ENCODE measurements around the gene NPHS1. TPM values are rescaled to one million over a fixed set of nuclear protein-coding genes. Genes with fewer than 3 reads are reported as not detected.

Gene NPHS1
- total and polyA plus RNA-seq, 9 of the 15 experiments (the other 6 are each of a cell fraction or from before 2014, with no cell fraction given) = 0.01 to 0.28 (median 0.14) TPM; not detected in 5

DNA sequence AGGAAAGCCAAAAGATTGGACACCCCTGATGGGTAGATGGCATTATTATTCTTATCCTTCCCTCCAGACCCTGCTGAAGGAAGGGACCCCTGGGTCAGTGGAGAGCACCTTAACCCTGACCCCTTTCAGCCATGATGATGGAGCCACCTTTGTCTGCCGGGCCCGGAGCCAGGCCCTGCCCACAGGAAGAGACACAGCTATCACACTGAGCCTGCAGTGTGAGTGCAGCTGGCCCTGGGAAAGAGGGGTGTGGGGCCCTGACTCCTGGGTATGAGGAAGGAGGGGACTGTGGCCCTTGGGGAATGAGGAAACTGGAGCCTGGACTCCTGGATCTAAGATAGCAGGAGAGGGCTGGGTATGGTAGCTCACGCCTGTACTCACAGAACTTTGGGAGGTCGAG is 7.1 kb upstream of the NPHS1 start:
- in situ Hi-C loops (cut with MboI) (no loop called here), intact Hi-C loops (cut with micrococcal nuclease) (no loop called here)
- no peak overlapping the region for H3K4me3 ChIP-seq
- no peaks in the 10 kb centered on the region for H3K9me1 ChIP-seq (ENCODE audit: control insufficient read depth, insufficient read depth, low read length)
- peaks cover 8% of the 10 kb centered on the region; the same call in 1 of the 2 replicates for H4K20me1 ChIP-seq (replicated peaks; ENCODE audit: control insufficient read depth, insufficient read depth, low read length)
- H3K9me3 ChIP-seq (replicated peaks; ENCODE audit: control insufficient read depth, insufficient read depth, low read depth, low read length) = peaks cover 5% of the 10 kb centered on the region; the same call in 1 of the 2 replicates
- no peak for DNase-seq (ENCODE audit: extremely low read depth in 1 of 4, low spot score in 3 of 4)
- H2AFZ ChIP-seq (ENCODE audit: low read depth, low read length) = no peak overlapping the region
- H3K36me3 ChIP-seq (ENCODE audit: control insufficient read depth, insufficient read depth, low read length) = no peaks in the 10 kb centered on the region
- TF ChIP-seq FUS (optimal IDR thresholded peaks at IDR 0.05; ENCODE audit: low read depth, low read length) (no peak), POLR2AphosphoS5 (IDR thresholded peaks at IDR 0.05; ENCODE audit: control insufficient read depth, insufficient read depth, low read depth, low read length) (no peak), FOXA3 (CRISPR knock-in tag; conservative IDR thresholded peaks at IDR 0.05 in 1 of 2, IDR thresholded peaks at IDR 0.05 in 1 of 2) (no peak), CHD2 (IDR thresholded peaks at IDR 0.05; ENCODE audit: low read depth, low read length) (no peak), RNF219 (CRISPR knock-in tag; IDR thresholded peaks at IDR 0.05) (no peak), KDM2B (CRISPR knock-in tag; IDR thresholded peaks at IDR 0.05) (no peak), NR2C2 (CRISPR knock-in tag; IDR thresholded peaks at IDR 0.05) (no peak), NR2C2 (tag; IDR thresholded peaks at IDR 0.05) (no peak), ZNF778 (CRISPR knock-in tag; IDR thresholded peaks at IDR 0.05) (no peak), ZNF518B (CRISPR knock-in tag; IDR thresholded peaks at IDR 0.05) (no peak), ZNF76 (CRISPR knock-in tag; IDR thresholded peaks at IDR 0.05; ENCODE audit: borderline replicate concordance) (no peak), RBM14 (IDR thresholded peaks at IDR 0.05; ENCODE audit: borderline replicate concordance, insufficient read depth, low read depth, low read length) (no peak)
- TF ChIP-seq, protein P1, sequence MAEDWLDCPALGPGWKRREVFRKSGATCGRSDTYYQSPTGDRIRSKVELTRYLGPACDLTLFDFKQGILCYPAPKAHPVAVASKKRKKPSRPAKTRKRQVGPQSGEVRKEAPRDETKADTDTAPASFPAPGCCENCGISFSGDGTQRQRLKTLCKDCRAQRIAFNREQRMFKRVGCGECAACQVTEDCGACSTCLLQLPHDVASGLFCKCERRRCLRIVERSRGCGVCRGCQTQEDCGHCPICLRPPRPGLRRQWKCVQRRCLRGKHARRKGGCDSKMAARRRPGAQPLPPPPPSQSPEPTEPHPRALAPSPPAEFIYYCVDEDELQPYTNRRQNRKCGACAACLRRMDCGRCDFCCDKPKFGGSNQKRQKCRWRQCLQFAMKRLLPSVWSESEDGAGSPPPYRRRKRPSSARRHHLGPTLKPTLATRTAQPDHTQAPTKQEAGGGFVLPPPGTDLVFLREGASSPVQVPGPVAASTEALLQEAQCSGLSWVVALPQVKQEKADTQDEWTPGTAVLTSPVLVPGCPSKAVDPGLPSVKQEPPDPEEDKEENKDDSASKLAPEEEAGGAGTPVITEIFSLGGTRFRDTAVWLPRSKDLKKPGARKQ (CRISPR knock-in tag; IDR thresholded peaks at IDR 0.05) = no peak
- CTCF ChIA-PET (ENCODE audit: low intra/inter-chr PET ratio) = no interaction called here
- H3K27ac ChIP-seq (ENCODE audit: extremely low read depth, low read depth, low read length) = no peak overlapping the region
- POLR2A ChIA-PET = interaction anchor here (1.0 kb wide), 1 partner anchor 241 kb away, joined by 3 read pairs; no protein-coding TSS in a partner anchor
- ATAC-seq = no peak
- peaks cover 16 to 51% of the 10 kb centered on the region in 2 experiments; a peak in 4 of 5 replicates for H3K27me3 ChIP-seq (ENCODE audit: control insufficient read depth in 2 of 2, insufficient read depth in 2 of 2, low read length in 2 of 2)
- H3K79me2 ChIP-seq (ENCODE audit: control insufficient read depth, insufficient read depth, low read length) = no peaks in the 10 kb centered on the region
- WGBS (ENCODE audit: insufficient coverage, low coverage, missing lambda C conversion rate) = 12% methylated on average over 4 of the region's 4 CpGs
- BruUV-seq (replicated peaks) = no TSS peak
- H3K4me2 ChIP-seq (ENCODE audit: insufficient read depth, low read length) = no peak overlapping the region
- FAIRE-seq = no peak
- peaks cover 15 to 50% of the 10 kb centered on the region in 2 experiments for H3K4me1 ChIP-seq (replicated peaks in 1 of 2; ENCODE audit: control insufficient read depth in 2 of 2, insufficient read depth in 2 of 2, low read length in 2 of 2)
- H3K9ac ChIP-seq (ENCODE audit: insufficient read depth in 1 of 2, low read depth in 2 of 2, low read length in 2 of 2) = no peak overlapping the region

All from K562 (cell line).